Erythroblast (primary cell): ENCODE results near the gene KLRF2.

Experiments used
- GATA1 ChIP-seq: IDR thresholded peaks from 2 replicates; pipeline ENCODE4 v1.6.1; 2011; ENCODE audit warnings: low read depth, mild to moderate bottlenecking, control low read depth, low read length, moderate library complexity
- POLR2A ChIP-seq: IDR thresholded peaks from 2 replicates; pipeline ENCODE4 v1.6.1; 2011; ENCODE audit warnings: mild to moderate bottlenecking, low read length

DNA sequence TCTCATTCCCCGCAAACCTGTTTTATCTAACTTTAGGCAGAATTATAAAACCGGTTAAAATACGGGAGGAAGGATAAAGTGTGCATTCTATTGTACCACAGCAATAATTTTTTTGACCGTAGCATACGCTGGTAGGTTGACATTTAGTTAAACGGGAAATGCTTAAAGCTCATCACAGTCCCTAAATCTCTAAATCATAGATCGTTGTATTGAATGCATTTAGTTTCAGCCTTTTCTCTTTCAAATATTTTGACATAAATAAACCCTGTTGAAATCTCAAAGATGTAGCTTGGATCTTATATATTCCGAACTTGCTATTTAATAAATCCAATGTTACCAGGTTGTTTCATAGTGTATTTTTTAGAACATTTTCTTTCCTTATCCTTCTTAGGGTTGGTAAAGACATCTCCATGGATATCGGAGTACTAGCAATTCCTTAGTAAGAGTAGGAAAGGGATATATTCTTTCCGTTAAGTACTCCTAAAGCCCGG, 12.9 kb upstream of the KLRF2 start:
- TF ChIP-seq POLR2A (no peak), GATA1 (no peak)
